Pancreas (tissue), 10 donors: ENCODE results near the gene FOXA1. TPM values are rescaled to one million over a fixed set of nuclear protein-coding genes. Genes with fewer than 3 reads are reported as not detected.

Experiments
- ATAC-seq, 4 donors: fragments of 200-7000 bp; cut with Tn5 transposase; one replicate each; pipeline versions ENCODE4 v1.8.0 to v1.9.1; 2020; ENCODE audit warnings: mild to moderate bottlenecking in 4 of 4, moderate library complexity in 4 of 4
- DNase-seq, 6 donors: peaks; one replicate each; pipeline ENCODE4 v3.0.0-alpha.2; 2020
- FAIRE-seq: peaks from 2 replicates; lab custom pipeline; 2012; peaks lifted over from hg19 to GRCh38; lab: Jason Lieb, UNC
- H3K27ac ChIP-seq, 4 donors: fragments of 200-600 bp; sonication (generic); 1 replicate in 3 of 4; 2 replicates in 1 of 4; pipeline versions ENCODE4 v1.5.0 to v1.8.0; 2020
- H3K27me3 ChIP-seq, 4 donors: fragments of 200-600 bp; one replicate each; pipeline ENCODE4 v1.8.0; 2021
- H3K36me3 ChIP-seq, 3 donors: fragments of 200-600 bp; sonication (generic) in 1 of 3; one replicate each; pipeline versions ENCODE4 v1.5.0 to v1.8.0; 2020 to 2021
- H3K4me1 ChIP-seq, 3 donors: fragments of 200-600 bp; one replicate each; pipeline ENCODE4 v1.8.0; 2021
- H3K4me3 ChIP-seq, 4 donors: fragments of 200-600 bp; sonication (generic) in 2 of 4; one replicate each; pipeline versions ENCODE4 v1.5.0 to v1.8.0; 2020 to 2021
- H3K9me3 ChIP-seq, 4 donors: fragments of 200-600 bp; one replicate each; pipeline ENCODE4 v1.8.0; 2021
- CTCF ChIP-seq, 4 donors: fragments of 200-600 bp; sonication (generic) in 3 of 4; IDR thresholded peaks; one replicate each; pipeline versions ENCODE4 v1.5.0 to v1.8.0; 2021; ENCODE audit warnings: antibody characterized with exemption in 4 of 4
- WGBS, 2 donors: extraction: QIAGEN DNeasy Blood & Tissue Kit; methylation state at CpG; one replicate each; pipeline ENCODE4 v1.1.7; 2013; 5-methylcytosine and 5-hydroxymethylcytosine counted together
- intact Hi-C, 3 donors: fragments of 100-400 bp; cut with DNase I; formaldehyde crosslinking; loops; one replicate each; pipeline versions ENCODE4 v1.11.1 to v1.14.2; 2022
- polyA plus RNA-seq, 2 donors: library from polyadenylated mRNA; stranded (reverse); fragments of 200-250 nt; gene quantifications; one replicate each; pipeline ENCODE4 v1.2.3, GENCODE V29; 2013
- total RNA-seq, 6 donors: library from RNA; stranded (reverse); fragmentation: NEBNext Ultra II Directional in 4 of 6; extraction: Animal tissue kit (Norgen Biotek cat#: 25700) in 4 of 6; gene quantifications; one replicate each; pipeline versions ENCODE4 v1.2.1 to v1.2.4, GENCODE V29; 2021 to 2023
- donor health status: healthy with polysubstance abuse.
- donor health status: DM: no; HTN: no; CAD: no; lungs with moderate emphysema.
- donor health status: DM: no; HTN: no; CAD: no.
- donor health status: control.
- donor health status: control.
- donor health status: Bipolar disorder and iron deficiency.
- donor health status: DM: yes; HTN: yes; CAD: no.
- donor health status: DM: no; HTN: no; CAD: no.
- donor health status: DM: no; HTN: no; CAD: no.
- donor health status: DM: yes; HTN: yes; CAD: no.

Gene FOXA1
- total and polyA plus RNA-seq, 8 donors = 0.12 to 1.4 (median 0.51) TPM

- no peak for DNase-seq
- Histone ChIP-seq H3K4me3 (no peak overlapping the region), H3K4me1 (no peaks in the 10 kb centered on the region), H3K27ac (no peak overlapping the region), H3K36me3 (no peaks in the 10 kb centered on the region), H3K9me3 (peaks cover 0 to 5% (median 0%) of the 10 kb centered on the region in 4 donors), H3K27me3 (no peaks in the 10 kb centered on the region)
- WGBS, 2 donors = 89 to 93% methylated on average over 3 of the region's 3 CpGs
- intact Hi-C loops = no loop called here
- no peak for ATAC-seq
- no peak for FAIRE-seq
- TF ChIP-seq CTCF (IDR thresholded peaks at IDR 0.05) = no peak
Observed at GRCh38 chr14:37615582-37616289, 20.7 kb upstream of the FOXA1 start.

- no peak overlapping the region for H3K27ac ChIP-seq
- no peak for TF ChIP-seq CTCF (IDR thresholded peaks at IDR 0.05)
- no peak overlapping the region for H3K4me3 ChIP-seq
- no peaks in the 10 kb centered on the region for H3K36me3 ChIP-seq
- H3K27me3 ChIP-seq = no peaks in the 10 kb centered on the region
- no peaks in the 10 kb centered on the region for H3K4me1 ChIP-seq
- intact Hi-C loops = no loop called here
- peak in 2 of 6 donors; percentile 20 to 59 for DNase-seq
- WGBS, 2 donors = 26 to 31% methylated on average over 45 to 52 of the region's 52 CpGs
- peaks cover 0 to 5% (median 0%) of the 10 kb centered on the region in 4 donors for H3K9me3 ChIP-seq
- no peak for FAIRE-seq
- ATAC-seq = no peak
Observed at GRCh38 chr14:37610945-37611523, 16.0 kb upstream of the FOXA1 start.

- intact Hi-C loops = no loop called here
- Histone ChIP-seq H3K36me3 (no peaks in the 10 kb centered on the region), H3K27me3 (peaks cover 0 to under 1% (median 0%) of the 10 kb centered on the region in 4 donors), H3K9me3 (no peaks in the 10 kb centered on the region), H3K4me1 (no peaks in the 10 kb centered on the region), H3K27ac (no peak overlapping the region), H3K4me3 (no peak overlapping the region)
- ATAC-seq = no peak
- FAIRE-seq = no peak
- 70% methylated on average over 3 of the region's 3 CpGs for WGBS, 2 donors
- DNase-seq = no peak
- no peak for TF ChIP-seq CTCF (IDR thresholded peaks at IDR 0.05)
Observed at GRCh38 chr14:37608649-37609048, 13.6 kb upstream of the FOXA1 start.

- no peak for FAIRE-seq
- Histone ChIP-seq H3K9me3 (no peaks in the 10 kb centered on the region), H3K36me3 (no peaks in the 10 kb centered on the region), H3K27me3 (peaks cover 0 to 12% (median 5%) of the 10 kb centered on the region in 4 donors), H3K4me1 (no peaks in the 10 kb centered on the region), H3K27ac (no peak overlapping the region), H3K4me3 (no peak overlapping the region)
- intact Hi-C loops = no loop called here
- TF ChIP-seq CTCF (IDR thresholded peaks at IDR 0.05) = no peak
- no peak for DNase-seq
- no peak for ATAC-seq
Observed at GRCh38 chr14:37606678-37607077, 11.6 kb upstream of the FOXA1 start.

- FAIRE-seq (no peak), ATAC-seq (no peak), DNase-seq (no peak)
- intact Hi-C loops = no loop called here
- peaks cover 0 to 6% (median 4%) of the 10 kb centered on the region in 3 donors for H3K4me1 ChIP-seq
- H3K27me3 ChIP-seq = peaks cover 4 to 27% (median 22%) of the 10 kb centered on the region in 4 donors
- no peaks in the 10 kb centered on the region for H3K9me3 ChIP-seq
- no peak for TF ChIP-seq CTCF (IDR thresholded peaks at IDR 0.05)
- WGBS, 2 donors = 49 to 76% methylated on average over 9 of the region's 9 CpGs
- no peak overlapping the region for H3K4me3 ChIP-seq
- H3K27ac ChIP-seq = no peak overlapping the region
- no peaks in the 10 kb centered on the region for H3K36me3 ChIP-seq
Observed at GRCh38 chr14:37603688-37604251, 8.7 kb upstream of the FOXA1 start.
